ENCODE results near the gene AHI1. TPM values are rescaled to one million over a fixed set of nuclear protein-coding genes. Genes with fewer than 3 reads are reported as not detected.

AHI1 gene
- 45.5 TPM for total RNA-seq

- peak; percentile 89 for DNase-seq
Observed at GRCh38 chr6:135497412-135498184, at the start of gene AHI1. Gene AHI1, minus strand, starts transcription at chr6:135497740. Its CDS starts 5,503 bp downstream, at chr6:135492237.

- DNase-seq = no peak
Observed at GRCh38 chr6:135546680-135547418, 49.3 kb upstream of the AHI1 start.

- no peak for DNase-seq
Observed at GRCh38 chr6:135546206-135546605, 48.7 kb upstream of the AHI1 start.

- peak; percentile 29 for DNase-seq
Observed at GRCh38 chr6:135540207-135540840, 42.8 kb upstream of the AHI1 start.

- no peak for DNase-seq
Observed at GRCh38 chr6:135537741-135538301, 40.3 kb upstream of the AHI1 start.

- peak; percentile 39 for DNase-seq
Observed at GRCh38 chr6:135535989-135536414, 38.5 kb upstream of the AHI1 start.

- DNase-seq = no peak
Observed at GRCh38 chr6:135534773-135535380, 37.3 kb upstream of the AHI1 start.

GRCh38 chr6:135532559-135532958, 35.0 kb upstream of the AHI1 start:
- no peak for DNase-seq

- DNase-seq = no peak
Observed at GRCh38 chr6:135531954-135532490, 34.5 kb upstream of the AHI1 start.

- no peak for DNase-seq
Observed at GRCh38 chr6:135530113-135530512, 32.6 kb upstream of the AHI1 start.

- peak; percentile 80 for DNase-seq
Observed at GRCh38 chr6:135527960-135528249, 30.4 kb upstream of the AHI1 start.

- DNase-seq = peak; percentile 80
Observed at GRCh38 chr6:135527116-135527959, 29.8 kb upstream of the AHI1 start.

GRCh38 chr6:135525594-135525993, 28.1 kb upstream of the AHI1 start:
- no peak for DNase-seq

- no peak for DNase-seq
Observed at GRCh38 chr6:135522965-135523692, 25.6 kb upstream of the AHI1 start.

GRCh38 chr6:135521431-135521830, 23.9 kb upstream of the AHI1 start:
- no peak for DNase-seq

GRCh38 chr6:135520781-135521180, 23.2 kb upstream of the AHI1 start:
- DNase-seq = no peak

- DNase-seq = no peak
Observed at GRCh38 chr6:135519348-135519747, 21.8 kb upstream of the AHI1 start.

GRCh38 chr6:135517527-135517926, 20.0 kb upstream of the AHI1 start:
- DNase-seq = no peak

- DNase-seq = no peak
Observed at GRCh38 chr6:135514706-135515105, 17.2 kb upstream of the AHI1 start.

GRCh38 chr6:135506270-135506997, 8.9 kb upstream of the AHI1 start:
- peak; percentile 57 for DNase-seq

Data from skin of body (tissue), 2 donors.